ENCODE data around the gene RUNX2. TPM values are rescaled to one million over a fixed set of nuclear protein-coding genes. Genes with fewer than 3 reads are reported as not detected.

RUNX2 gene
- total and polyA plus RNA-seq, 8 donors, result 0.09 to 3.8 (median 0.35) TPM

GRCh38 chr6:45618259-45618658 is 290.1 kb downstream of the RUNX2 start:
- Histone ChIP-seq H3K9me3 (no peaks in the 10 kb centered on the region), H3K4me3 (no peak overlapping the region), H3K36me3 (no peaks in the 10 kb centered on the region), H3K4me1 (no peaks in the 10 kb centered on the region), H3K27ac (no peak overlapping the region), H3K27me3 (no peaks in the 10 kb centered on the region)
- ATAC-seq (no peak), FAIRE-seq (no peak), DNase-seq (no peak)
- 89 to 91% methylated on average over 2 of the region's 2 CpGs for WGBS, 2 donors
- intact Hi-C loops (cut with DNase I), result no loop called here
- no peak for TF ChIP-seq CTCF (IDR thresholded peaks at IDR 0.05)

GRCh38 chr6:45619211-45619760 is 291.2 kb downstream of the RUNX2 start:
- no peak for TF ChIP-seq CTCF (IDR thresholded peaks at IDR 0.05)
- intact Hi-C loops (cut with DNase I), result no loop called here
- Histone ChIP-seq H3K4me1 (no peaks in the 10 kb centered on the region), H3K9me3 (no peaks in the 10 kb centered on the region), H3K27me3 (no peaks in the 10 kb centered on the region), H3K27ac (no peak overlapping the region), H3K36me3 (no peaks in the 10 kb centered on the region), H3K4me3 (no peak overlapping the region)
- ATAC-seq, result no peak
- no peak for FAIRE-seq
- 85 to 86% methylated on average over 11 of the region's 11 CpGs for WGBS, 2 donors
- no peak for DNase-seq

GRCh38 chr6:45619994-45620471 is 291.9 kb downstream of the RUNX2 start:
- Histone ChIP-seq H3K4me3 (no peak overlapping the region), H3K36me3 (no peaks in the 10 kb centered on the region), H3K4me1 (no peaks in the 10 kb centered on the region), H3K9me3 (no peaks in the 10 kb centered on the region), H3K27me3 (no peaks in the 10 kb centered on the region), H3K27ac (no peak overlapping the region)
- intact Hi-C loops (cut with DNase I), result no loop called here
- WGBS, 2 donors, result 83 to 88% methylated on average over 3 of the region's 3 CpGs
- FAIRE-seq (no peak), DNase-seq (no peak), ATAC-seq (no peak)
- no peak for TF ChIP-seq CTCF (IDR thresholded peaks at IDR 0.05)

- intact Hi-C loops (cut with DNase I), result no loop called here
- DNase-seq (no peak), ATAC-seq (no peak), FAIRE-seq (no peak)
- Histone ChIP-seq H3K36me3 (no peaks in the 10 kb centered on the region), H3K27me3 (no peaks in the 10 kb centered on the region), H3K9me3 (no peaks in the 10 kb centered on the region), H3K4me3 (no peak overlapping the region), H3K4me1 (no peaks in the 10 kb centered on the region), H3K27ac (no peak overlapping the region)
- WGBS, 2 donors, result 92 to 96% methylated on average over 4 of the region's 4 CpGs
- no peak for TF ChIP-seq CTCF (IDR thresholded peaks at IDR 0.05)
Measured at GRCh38 chr6:45624228-45624627, 296.1 kb downstream of the RUNX2 start.

GRCh38 chr6:45625191-45625664 is 297.1 kb downstream of the RUNX2 start:
- no peaks in the 10 kb centered on the region for H3K27me3 ChIP-seq
- intact Hi-C loops (cut with DNase I), result no loop called here
- H3K36me3 ChIP-seq, result no peaks in the 10 kb centered on the region
- no peak for FAIRE-seq
- no peak overlapping the region for H3K27ac ChIP-seq
- peak in 1 of 4 donors; percentile 11 for ATAC-seq
- no peak for TF ChIP-seq CTCF (IDR thresholded peaks at IDR 0.05)
- 69 to 76% methylated on average over 5 of the region's 5 CpGs for WGBS, 2 donors
- no peaks in the 10 kb centered on the region for H3K9me3 ChIP-seq
- no peak for DNase-seq
- no peak overlapping the region for H3K4me3 ChIP-seq
- H3K4me1 ChIP-seq, result no peaks in the 10 kb centered on the region

All from pancreas (tissue), 10 donors.